Liver (tissue), 9 donors: Measurements from ENCODE around the gene XAB2. TPM values are rescaled to one million over a fixed set of nuclear protein-coding genes. Genes with fewer than 3 reads are reported as not detected.

Source experiments
- DNase-seq: peaks from one replicate; pipeline ENCODE4 v3.0.0-alpha.2; 2017; ENCODE audit warnings: low spot score
- H3K27ac ChIP-seq, 2 donors: one replicate each; pipeline ENCODE4 v1.7.0; 2013; ENCODE audit warnings: inconsistent platforms in 2 of 2, low read length in 2 of 2, control low read depth in 1 of 2, low read depth in 1 of 2, mild to moderate bottlenecking in 1 of 2
- H3K27me3 ChIP-seq, 4 donors: one replicate each; pipeline versions ENCODE4 v1.6.1 to v1.7.0; 2013; ENCODE audit warnings: low read length in 3 of 4, inconsistent platforms in 1 of 4, mild to moderate bottlenecking in 1 of 4, moderate library complexity in 1 of 4; ENCODE audit not compliant: control insufficient read depth in 4 of 4, insufficient read depth in 4 of 4
- H3K36me3 ChIP-seq, 4 donors: one replicate each; pipeline versions ENCODE4 v1.6.1 to v1.7.0; 2013; ENCODE audit warnings: low read length in 3 of 4, mild to moderate bottlenecking in 3 of 4, low read depth in 1 of 4, moderate library complexity in 1 of 4; ENCODE audit not compliant: control insufficient read depth in 4 of 4, insufficient read depth in 3 of 4
- H3K4me1 ChIP-seq, 4 donors: one replicate each; pipeline versions ENCODE4 v1.6.1 to v1.7.0; 2013; ENCODE audit warnings: low read length in 3 of 4, mild to moderate bottlenecking in 3 of 4, moderate library complexity in 1 of 4; ENCODE audit not compliant: control insufficient read depth in 4 of 4, insufficient read depth in 4 of 4
- H3K4me3 ChIP-seq, 3 donors: one replicate each; pipeline versions ENCODE4 v1.6.1 to v1.7.0; 2013; ENCODE audit warnings: low read length in 3 of 3, control low read depth in 1 of 3, low read depth in 1 of 3, mild to moderate bottlenecking in 1 of 3
- H3K9ac ChIP-seq, 2 donors: one replicate each; pipeline ENCODE4 v1.7.0; 2013; ENCODE audit warnings: low read length in 2 of 2, mild to moderate bottlenecking in 2 of 2, moderate library complexity in 2 of 2, control low read depth in 1 of 2, low read depth in 1 of 2
- H3K9me3 ChIP-seq, 4 donors: one replicate each; pipeline versions ENCODE4 v1.6.1 to v1.7.0; 2013; ENCODE audit warnings: low read length in 3 of 4; ENCODE audit not compliant: control insufficient read depth in 4 of 4
- FOXA2 ChIP-seq: IDR thresholded peaks from 2 replicates; pipeline ENCODE4 v1.6.1; 2016; ENCODE audit warnings: antibody characterized with exemption
- HNF4A ChIP-seq, 2 donors: conservative IDR thresholded peaks; 2 replicates each; pipeline ENCODE4 v1.6.1; 2016; ENCODE audit warnings: antibody characterized with exemption in 2 of 2, mild to moderate bottlenecking in 2 of 2
- HNF4G ChIP-seq: IDR thresholded peaks from 2 replicates; pipeline ENCODE4 v1.6.1; 2016; ENCODE audit warnings: antibody characterized with exemption
- JUND ChIP-seq, 2 donors: IDR thresholded peaks; 2 replicates each; pipeline ENCODE4 v1.6.1; 2016; ENCODE audit warnings: antibody characterized with exemption in 2 of 2
- RAD21 ChIP-seq, 2 donors: IDR thresholded peaks; 2 replicates each; pipeline ENCODE4 v1.6.1; 2016; ENCODE audit warnings: antibody characterized with exemption in 2 of 2, mild to moderate bottlenecking in 2 of 2
- SP1 ChIP-seq: IDR thresholded peaks from 2 replicates; pipeline ENCODE4 v1.6.1; 2018; ENCODE audit warnings: antibody characterized with exemption, mild to moderate bottlenecking
- TAF1 ChIP-seq: conservative IDR thresholded peaks from 2 replicates; pipeline ENCODE4 v1.6.1; 2016; ENCODE audit warnings: antibody characterized with exemption, mild to moderate bottlenecking
- WGBS: extraction: QIAGEN DNeasy Blood & Tissue Kit; methylation state at CpG from one replicate; pipeline ENCODE4 v1.1.7; 2013; 5-methylcytosine and 5-hydroxymethylcytosine counted together
- polyA plus RNA-seq, 2 donors: library from polyadenylated mRNA; stranded (reverse) in 1 of 2; unstranded in 1 of 2; fragments of 200-250 nt in 1 of 2; fragments of >200 nt in 1 of 2; fragmentation: Nextera tagmentation in 1 of 2; extraction: Ambion mirVana in 1 of 2; gene quantifications; one replicate each; pipeline versions ENCODE4 v1.2.1 to v1.2.3, GENCODE V29; 2013 to 2015
- total RNA-seq, 2 donors: library from RNA; depleted of rRNA; stranded (reverse); fragments of >200 nt; gene quantifications; one replicate each; pipeline ENCODE4 v1.2.3, GENCODE V29; 2014
- TF ChIP-seq, protein P1 (sequence below): IDR thresholded peaks from 2 replicates; pipeline ENCODE4 v1.6.1; 2016; ENCODE audit warnings: antibody characterized with exemption
- TF ChIP-seq, protein P2 (sequence below): fragments of 150-350 bp; IDR thresholded peaks from 2 replicates; pipeline ENCODE4 v1.5.1; 2017; ENCODE audit warnings: improper control_type of control experiment, low read depth, low read length; ENCODE audit not compliant: missing input control
- TF ChIP-seq, protein P3 (sequence below): IDR thresholded peaks from 2 replicates; pipeline ENCODE4 v1.6.1; 2016; ENCODE audit warnings: antibody characterized with exemption
- donor health status: healthy.
- donor health status: healthy.
- donor health status: healthy.
- donor health status: healthy.
- donor health status: healthy.

The XAB2 gene
- total and polyA plus RNA-seq, 4 donors, result 5.1 to 21.3 (median 15.3) TPM

DNA sequence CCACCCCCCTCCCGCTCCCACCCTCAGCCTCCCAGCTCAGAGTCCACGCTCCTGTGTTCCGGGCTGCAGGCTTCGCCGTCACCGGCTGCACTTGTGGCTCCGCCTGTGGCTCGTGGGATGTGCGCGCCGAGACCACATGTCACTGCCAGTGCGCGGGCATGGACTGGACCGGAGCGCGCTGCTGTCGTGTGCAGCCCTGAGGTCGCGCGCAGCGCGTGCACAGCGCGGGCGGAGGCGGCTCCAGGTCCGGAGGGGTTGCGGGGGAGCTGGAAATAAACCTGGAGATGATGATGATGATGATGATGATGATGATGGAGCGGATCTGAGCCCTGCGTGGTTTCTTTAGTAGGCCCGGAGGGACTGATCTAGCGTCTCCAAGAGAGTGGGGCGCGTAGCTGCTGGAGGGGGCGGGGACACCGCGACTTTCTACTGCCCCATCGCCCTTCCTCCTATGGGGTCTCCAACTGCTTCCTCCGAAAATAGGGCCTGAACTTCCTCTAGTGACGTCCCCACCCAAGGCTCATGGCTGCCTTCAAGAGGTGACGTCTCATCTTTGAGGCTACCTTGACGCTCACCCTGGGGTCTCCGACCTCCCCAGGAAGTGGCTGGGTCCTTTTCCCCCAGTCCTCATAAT is 40.9 kb upstream of the XAB2 start:
- Histone ChIP-seq H3K9me3 (no peaks in the 10 kb centered on the region), H3K4me1 (peaks cover 0 to 4% (median 3%) of the 10 kb centered on the region in 4 donors), H3K4me3 (no peak overlapping the region), H3K27me3 (peaks cover 0 to 4% (median 0%) of the 10 kb centered on the region in 4 donors), H3K9ac (no peak overlapping the region), H3K36me3 (no peaks in the 10 kb centered on the region), H3K27ac (no peak overlapping the region)
- 4% methylated on average over 43 of the region's 43 CpGs for WGBS
- TF ChIP-seq RAD21 (IDR thresholded peaks at IDR 0.05) (no peak), SP1 (no peak), JUND (IDR thresholded peaks at IDR 0.05) (no peak), HNF4G (no peak), FOXA2 (no peak)
- TF ChIP-seq, protein P1, sequence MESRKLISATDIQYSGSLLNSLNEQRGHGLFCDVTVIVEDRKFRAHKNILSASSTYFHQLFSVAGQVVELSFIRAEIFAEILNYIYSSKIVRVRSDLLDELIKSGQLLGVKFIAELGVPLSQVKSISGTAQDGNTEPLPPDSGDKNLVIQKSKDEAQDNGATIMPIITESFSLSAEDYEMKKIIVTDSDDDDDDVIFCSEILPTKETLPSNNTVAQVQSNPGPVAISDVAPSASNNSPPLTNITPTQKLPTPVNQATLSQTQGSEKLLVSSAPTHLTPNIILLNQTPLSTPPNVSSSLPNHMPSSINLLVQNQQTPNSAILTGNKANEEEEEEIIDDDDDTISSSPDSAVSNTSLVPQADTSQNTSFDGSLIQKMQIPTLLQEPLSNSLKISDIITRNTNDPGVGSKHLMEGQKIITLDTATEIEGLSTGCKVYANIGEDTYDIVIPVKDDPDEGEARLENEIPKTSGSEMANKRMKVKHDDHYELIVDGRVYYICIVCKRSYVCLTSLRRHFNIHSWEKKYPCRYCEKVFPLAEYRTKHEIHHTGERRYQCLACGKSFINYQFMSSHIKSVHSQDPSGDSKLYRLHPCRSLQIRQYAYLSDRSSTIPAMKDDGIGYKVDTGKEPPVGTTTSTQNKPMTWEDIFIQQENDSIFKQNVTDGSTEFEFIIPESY, result no peak
- TF ChIP-seq, protein P2, sequence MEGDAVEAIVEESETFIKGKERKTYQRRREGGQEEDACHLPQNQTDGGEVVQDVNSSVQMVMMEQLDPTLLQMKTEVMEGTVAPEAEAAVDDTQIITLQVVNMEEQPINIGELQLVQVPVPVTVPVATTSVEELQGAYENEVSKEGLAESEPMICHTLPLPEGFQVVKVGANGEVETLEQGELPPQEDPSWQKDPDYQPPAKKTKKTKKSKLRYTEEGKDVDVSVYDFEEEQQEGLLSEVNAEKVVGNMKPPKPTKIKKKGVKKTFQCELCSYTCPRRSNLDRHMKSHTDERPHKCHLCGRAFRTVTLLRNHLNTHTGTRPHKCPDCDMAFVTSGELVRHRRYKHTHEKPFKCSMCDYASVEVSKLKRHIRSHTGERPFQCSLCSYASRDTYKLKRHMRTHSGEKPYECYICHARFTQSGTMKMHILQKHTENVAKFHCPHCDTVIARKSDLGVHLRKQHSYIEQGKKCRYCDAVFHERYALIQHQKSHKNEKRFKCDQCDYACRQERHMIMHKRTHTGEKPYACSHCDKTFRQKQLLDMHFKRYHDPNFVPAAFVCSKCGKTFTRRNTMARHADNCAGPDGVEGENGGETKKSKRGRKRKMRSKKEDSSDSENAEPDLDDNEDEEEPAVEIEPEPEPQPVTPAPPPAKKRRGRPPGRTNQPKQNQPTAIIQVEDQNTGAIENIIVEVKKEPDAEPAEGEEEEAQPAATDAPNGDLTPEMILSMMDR, result no peak
- DNase-seq, result no peak

DNA sequence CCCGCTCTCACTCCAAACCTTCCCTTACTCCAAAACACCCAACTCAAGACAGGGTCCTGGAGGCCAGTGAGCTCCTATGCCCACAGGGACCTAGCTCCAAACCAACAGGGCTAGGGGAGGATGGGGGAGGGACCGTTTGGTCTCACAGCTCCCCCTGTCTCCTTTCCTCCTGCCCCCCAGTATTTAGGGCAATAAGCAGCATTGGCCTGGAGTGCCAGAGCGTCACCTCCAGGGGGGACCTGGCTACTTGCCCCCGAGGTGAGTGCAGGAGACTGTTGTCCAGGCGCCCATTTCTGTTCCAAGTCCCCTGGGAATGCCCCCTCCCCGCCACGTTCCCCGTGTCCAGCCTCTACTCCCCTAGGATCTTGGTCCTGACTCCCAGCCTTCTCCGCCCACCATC is 40.3 kb upstream of the XAB2 start:
- no peaks in the 10 kb centered on the region for H3K9me3 ChIP-seq
- 31% methylated on average over 9 of the region's 9 CpGs for WGBS
- DNase-seq, result no peak
- peaks cover 0 to 4% (median 0%) of the 10 kb centered on the region in 4 donors for H3K27me3 ChIP-seq
- H3K4me3 ChIP-seq, result no peak overlapping the region
- no peak overlapping the region for H3K9ac ChIP-seq
- no peaks in the 10 kb centered on the region for H3K36me3 ChIP-seq
- no peak overlapping the region for H3K27ac ChIP-seq
- TF ChIP-seq TAF1 (no peak), HNF4A (conservative IDR thresholded peaks at IDR 0.05) (no peak)
- peaks cover 0 to 4% (median 3%) of the 10 kb centered on the region in 4 donors for H3K4me1 ChIP-seq

DNA sequence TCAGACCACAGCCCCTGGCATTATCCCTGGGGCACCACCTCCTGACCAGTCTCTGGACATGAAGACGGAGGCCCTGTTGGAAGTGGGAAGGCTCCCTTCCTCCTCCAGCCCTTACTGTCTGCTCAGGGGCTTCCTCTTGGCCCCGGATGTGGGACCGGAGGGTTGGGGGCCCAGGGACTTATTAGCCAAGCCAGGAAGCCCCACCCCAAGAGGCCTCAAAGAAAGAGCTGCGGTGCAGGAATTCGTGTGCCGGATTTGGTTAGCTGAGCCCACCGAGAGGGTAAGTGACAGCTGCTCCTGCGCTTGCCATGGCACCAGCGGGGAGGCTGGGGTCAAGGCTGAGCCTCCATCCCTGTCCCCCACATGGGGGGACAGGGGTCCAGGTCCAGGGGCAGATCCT is 39.5 kb upstream of the XAB2 start, which contains the start of gene RETN:
Gene RETN (plus strand): TSS at position 208 of the 400 bp plus-strand sequence. CDS start 278 bp downstream, outside the sequence.
- 80% methylated on average over 9 of the region's 9 CpGs for WGBS
- Histone ChIP-seq H3K9ac (no peak within 1 kb of the TSS), H3K27ac (no peak within 1 kb of the TSS), H3K9me3 (no peaks in the 10 kb centered on the region), H3K4me1 (peaks cover 0 to 2% (median under 1%) of the 10 kb centered on the region in 4 donors), H3K36me3 (no peaks in the 10 kb centered on the region), H3K27me3 (peaks cover 0 to 4% (median 0%) of the 10 kb centered on the region in 4 donors), H3K4me3 (no peak within 1 kb of the TSS)
- no peak for DNase-seq
- TF ChIP-seq, protein P3, sequence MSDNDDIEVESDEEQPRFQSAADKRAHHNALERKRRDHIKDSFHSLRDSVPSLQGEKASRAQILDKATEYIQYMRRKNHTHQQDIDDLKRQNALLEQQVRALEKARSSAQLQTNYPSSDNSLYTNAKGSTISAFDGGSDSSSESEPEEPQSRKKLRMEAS, result no peak
- no peak for TF ChIP-seq HNF4A (conservative IDR thresholded peaks at IDR 0.05)
